ENCODE data around the gene SCAF1.
"Not testable (repeated sequence)": the region's sequence is repeated elsewhere in the genome, so short reads cannot be mapped to it uniquely, and the experiment has no call there.

SCAF1 gene

GRCh38 chr19:49616532-49616931 is 25.5 kb upstream of the SCAF1 start:
- no peak for DNase-seq (ENCODE audit: low read depth)

GRCh38 chr19:49616945-49617344 is 25.1 kb upstream of the SCAF1 start:
- DNase-seq (ENCODE audit: low read depth), result no peak

- DNase-seq (ENCODE audit: low read depth), result not testable (repeated sequence)
These were observed 24.1 kb upstream of the SCAF1 start for GRCh38 chr19:49617860-49618259.

GRCh38 chr19:49624967-49625910 is 16.8 kb upstream of the SCAF1 start:
- no peak for DNase-seq (ENCODE audit: low read depth)

GRCh38 chr19:49626226-49626625 is 15.8 kb upstream of the SCAF1 start:
- no peak for DNase-seq (ENCODE audit: low read depth)

GRCh38 chr19:49629659-49630058 is 12.3 kb upstream of the SCAF1 start:
- no peak for DNase-seq (ENCODE audit: low read depth)

GRCh38 chr19:49631014-49631588 is 10.9 kb upstream of the SCAF1 start:
- no peak for DNase-seq (ENCODE audit: low read depth)

- DNase-seq (ENCODE audit: low read depth), result no peak
These were observed 10.3 kb upstream of the SCAF1 start for GRCh38 chr19:49631610-49632192.

GRCh38 chr19:49632576-49632975 is 9.4 kb upstream of the SCAF1 start:
- no peak for DNase-seq (ENCODE audit: low read depth)

- not testable (repeated sequence) for DNase-seq (ENCODE audit: low read depth)
These were observed 8.7 kb upstream of the SCAF1 start for GRCh38 chr19:49633273-49633672.

GRCh38 chr19:49635530-49636232 is 6.3 kb upstream of the SCAF1 start:
- DNase-seq (ENCODE audit: low read depth), result no peak

GRCh38 chr19:49636233-49636932 is 5.6 kb upstream of the SCAF1 start:
- DNase-seq (ENCODE audit: low read depth), result no peak

GRCh38 chr19:49637821-49638738 is 3.9 kb upstream of the SCAF1 start:
- DNase-seq (ENCODE audit: low read depth), result no peak

- no peak for DNase-seq (ENCODE audit: low read depth)
These were observed 2.5 kb upstream of the SCAF1 start for GRCh38 chr19:49639401-49640112.

- peak; percentile 99 for DNase-seq (ENCODE audit: low read depth)
These were observed 1.7 kb upstream of the SCAF1 start, which contains the start of gene RRAS for GRCh38 chr19:49640113-49640898. Gene RRAS (minus strand): TSS chr19:49640143. CDS start chr19:49640098, 45 bp downstream.

GRCh38 chr19:49642492-49643035 is 555 bp downstream of the SCAF1 start:
- DNase-seq (ENCODE audit: low read depth), result no peak

- no peak for DNase-seq (ENCODE audit: low read depth)
These were observed 1.5 kb downstream of the SCAF1 start for GRCh38 chr19:49643466-49643865.

- no peak for DNase-seq (ENCODE audit: low read depth)
These were observed 3.6 kb downstream of the SCAF1 start for GRCh38 chr19:49645592-49645991.

GRCh38 chr19:49645995-49646394 is 4.0 kb downstream of the SCAF1 start:
- DNase-seq (ENCODE audit: low read depth), result no peak

Measured in activated T-cell treated with anti-CD3 and anti-CD28 coated beads for 1 hour (primary cell).